Sigmoid colon (tissue), 7 donors: ENCODE results near the gene CLN3. TPM values are rescaled to one million over a fixed set of nuclear protein-coding genes. Genes with fewer than 3 reads are reported as not detected.

Experiments
- DNase-seq: peaks from one replicate; pipeline ENCODE4 v3.0.0-alpha.2; 2019
- H3K27ac ChIP-seq, 4 donors: fragments of 200-600 bp; sonication (generic); one replicate each; pipeline ENCODE4 v1.5.1; 2016 to 2019; ENCODE audit warnings: mild to moderate bottlenecking in 1 of 4
- H3K27me3 ChIP-seq, 3 donors: fragments of 200-600 bp; sonication (generic); one replicate each; pipeline ENCODE4 v1.5.1; 2019; ENCODE audit warnings: mild to moderate bottlenecking in 1 of 3
- H3K36me3 ChIP-seq, 4 donors: fragments of 200-600 bp; sonication (generic); one replicate each; pipeline ENCODE4 v1.5.1; 2016 to 2019
- H3K4me1 ChIP-seq, 4 donors: fragments of 200-600 bp; sonication (generic); one replicate each; pipeline ENCODE4 v1.5.1; 2017 to 2019
- H3K4me3 ChIP-seq, 4 donors: fragments of 200-600 bp; sonication (generic); one replicate each; pipeline ENCODE4 v1.5.1; 2017 to 2019; ENCODE audit warnings: mild to moderate bottlenecking in 2 of 4, moderate library complexity in 1 of 4
- H3K9me3 ChIP-seq, 4 donors: fragments of 200-600 bp in 3 of 4; sonication (generic) in 3 of 4; one replicate each; pipeline versions ENCODE4 v1.5.1 to v1.6.1; 2013 to 2019
- EP300 ChIP-seq, 4 donors: sonication (generic); formaldehyde crosslinking; IDR thresholded peaks; one replicate each; pipeline ENCODE4 v1.6.1; 2017; ENCODE audit warnings: antibody characterized with exemption in 4 of 4
- POLR2A ChIP-seq, 2 donors: fragments of 450-650 bp; IDR thresholded peaks; one replicate each; pipeline ENCODE4 v1.6.1; 2016; ENCODE audit warnings: antibody characterized with exemption in 2 of 2, mild to moderate bottlenecking in 2 of 2, moderate library complexity in 2 of 2
- POLR2AphosphoS5 ChIP-seq, 4 donors: sonication (generic); formaldehyde crosslinking; IDR thresholded peaks; one replicate each; pipeline ENCODE4 v1.6.1; 2017; ENCODE audit warnings: antibody characterized with exemption in 4 of 4
- WGBS, 2 donors: extraction: QIAGEN DNeasy Blood & Tissue Kit; methylation state at CpG; one replicate each; pipeline ENCODE4 v1.1.7; 2013; 5-methylcytosine and 5-hydroxymethylcytosine counted together
- intact Hi-C: fragments of 100-400 bp; cut with DNase I; formaldehyde crosslinking; loops from one replicate; pipeline ENCODE4 v1.15.1; 2023
- polyA plus RNA-seq, 3 donors: library from polyadenylated mRNA; stranded (reverse); fragments of 200-250 nt; gene quantifications; one replicate each; pipeline ENCODE4 v1.2.3, GENCODE V29; 2013
- total RNA-seq, 4 donors: library from RNA; depleted of rRNA; stranded (reverse); fragments of >200 nt; gene quantifications; one replicate each; pipeline ENCODE4 v1.1.0, GENCODE V29; 2016
- TF ChIP-seq, protein P1 (sequence below), 4 experiments: fragments of 450-650 bp in 3 of 4; fragments of 200-600 bp in 1 of 4; IDR thresholded peaks; one replicate each; pipeline ENCODE4 v1.5.1; 2016 to 2019; ENCODE audit warnings: antibody characterized with exemption in 4 of 4, mild to moderate bottlenecking in 3 of 4, moderate library complexity in 2 of 4
- donor health status: healthy with polysubstance abuse.
- donor health status: Bipolar disorder and iron deficiency.
- donor health status: healthy.

CLN3 gene
- total RNA-seq (10 to 100 TPM; 16.8 to 23.0 (median 17.9) TPM), polyA plus RNA-seq (100 to 1,000 TPM in 1 of 3 donors, 10 to 100 TPM in 2; 31.2 to 123 (median 53.6) TPM)

DNA sequence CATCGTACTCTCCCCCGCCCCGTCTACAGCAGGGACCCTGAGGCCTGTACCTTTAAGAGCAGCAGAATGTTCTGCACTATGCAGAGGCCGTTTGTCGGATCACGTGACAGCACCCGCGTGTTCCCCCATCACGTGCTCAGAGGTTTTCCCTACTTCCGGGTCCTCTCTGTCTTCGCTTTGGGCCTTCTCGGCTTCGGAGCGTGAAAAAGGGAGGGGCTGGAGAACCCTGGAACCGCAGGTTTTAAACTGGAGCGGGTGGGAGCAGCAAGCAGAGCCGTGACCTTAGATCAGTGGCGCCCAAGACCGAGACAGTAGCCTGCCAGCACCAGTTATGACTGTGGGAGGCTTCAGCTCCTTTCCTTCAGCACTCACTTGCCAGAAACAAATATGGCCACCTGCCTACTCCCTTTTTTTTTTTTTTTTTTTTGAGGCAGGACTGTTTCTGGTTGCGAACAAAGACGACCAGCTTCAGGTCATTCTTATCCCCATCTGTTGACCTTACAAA is at the start of gene CLN3:
Gene CLN3 (minus strand): TSS at position 105 of the 505 bp plus-strand sequence. CDS start 315 bp downstream, outside the sequence.
- peak within 1 kb of the TSS; percentile 92 to 93 (median 93) for H3K27ac ChIP-seq
- 0% methylated on average over 21 of the region's 21 CpGs for WGBS, 2 donors
- peak within 1 kb of the TSS; percentile 73 to 97 (median 82) for H3K4me3 ChIP-seq
- TF ChIP-seq EP300 (IDR thresholded peaks at IDR 0.05) (no peak), POLR2AphosphoS5 (IDR thresholded peaks at IDR 0.05) (peak; percentile 56 to 80 (median 60))
- TF ChIP-seq, protein P1, sequence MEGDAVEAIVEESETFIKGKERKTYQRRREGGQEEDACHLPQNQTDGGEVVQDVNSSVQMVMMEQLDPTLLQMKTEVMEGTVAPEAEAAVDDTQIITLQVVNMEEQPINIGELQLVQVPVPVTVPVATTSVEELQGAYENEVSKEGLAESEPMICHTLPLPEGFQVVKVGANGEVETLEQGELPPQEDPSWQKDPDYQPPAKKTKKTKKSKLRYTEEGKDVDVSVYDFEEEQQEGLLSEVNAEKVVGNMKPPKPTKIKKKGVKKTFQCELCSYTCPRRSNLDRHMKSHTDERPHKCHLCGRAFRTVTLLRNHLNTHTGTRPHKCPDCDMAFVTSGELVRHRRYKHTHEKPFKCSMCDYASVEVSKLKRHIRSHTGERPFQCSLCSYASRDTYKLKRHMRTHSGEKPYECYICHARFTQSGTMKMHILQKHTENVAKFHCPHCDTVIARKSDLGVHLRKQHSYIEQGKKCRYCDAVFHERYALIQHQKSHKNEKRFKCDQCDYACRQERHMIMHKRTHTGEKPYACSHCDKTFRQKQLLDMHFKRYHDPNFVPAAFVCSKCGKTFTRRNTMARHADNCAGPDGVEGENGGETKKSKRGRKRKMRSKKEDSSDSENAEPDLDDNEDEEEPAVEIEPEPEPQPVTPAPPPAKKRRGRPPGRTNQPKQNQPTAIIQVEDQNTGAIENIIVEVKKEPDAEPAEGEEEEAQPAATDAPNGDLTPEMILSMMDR (IDR thresholded peaks at IDR 0.05) = no peak
- no peaks in the 10 kb centered on the region for H3K9me3 ChIP-seq
- DNase-seq = peak; percentile 97
- H3K4me1 ChIP-seq = peaks cover 0 to 20% (median 13%) of the 10 kb centered on the region in 4 donors
- H3K27me3 ChIP-seq = no peaks in the 10 kb centered on the region
- peaks cover 0 to 30% (median 8%) of the 10 kb centered on the region in 4 donors for H3K36me3 ChIP-seq
- intact Hi-C loops = loop anchor here (1.0 to 2.0 kb wide), 2 partner anchors 47 to 62 kb away; partner anchors contain the start of gene NUPR1

- intact Hi-C loops = no loop called here
- Histone ChIP-seq H3K9me3 (no peaks in the 10 kb centered on the region), H3K4me1 (peaks cover 0 to 39% (median 27%) of the 10 kb centered on the region in 4 donors), H3K27ac (peak overlapping the region in 3 of 4 donors; percentile 87 to 97 (median 96)), H3K4me3 (no peak overlapping the region), H3K27me3 (no peaks in the 10 kb centered on the region), H3K36me3 (peaks cover 0 to 14% (median 5%) of the 10 kb centered on the region in 4 donors)
- TF ChIP-seq POLR2AphosphoS5 (IDR thresholded peaks at IDR 0.05) (no peak), EP300 (IDR thresholded peaks at IDR 0.05) (no peak), POLR2A (IDR thresholded peaks at IDR 0.05) (no peak)
- TF ChIP-seq, protein P1 (IDR thresholded peaks at IDR 0.05) = no peak
- WGBS, 2 donors = 83% methylated on average over 3 of the region's 3 CpGs
- no peak for DNase-seq
These were observed 48.5 kb upstream of the CLN3 start for GRCh38 chr16:28540346-28540745.

DNA sequence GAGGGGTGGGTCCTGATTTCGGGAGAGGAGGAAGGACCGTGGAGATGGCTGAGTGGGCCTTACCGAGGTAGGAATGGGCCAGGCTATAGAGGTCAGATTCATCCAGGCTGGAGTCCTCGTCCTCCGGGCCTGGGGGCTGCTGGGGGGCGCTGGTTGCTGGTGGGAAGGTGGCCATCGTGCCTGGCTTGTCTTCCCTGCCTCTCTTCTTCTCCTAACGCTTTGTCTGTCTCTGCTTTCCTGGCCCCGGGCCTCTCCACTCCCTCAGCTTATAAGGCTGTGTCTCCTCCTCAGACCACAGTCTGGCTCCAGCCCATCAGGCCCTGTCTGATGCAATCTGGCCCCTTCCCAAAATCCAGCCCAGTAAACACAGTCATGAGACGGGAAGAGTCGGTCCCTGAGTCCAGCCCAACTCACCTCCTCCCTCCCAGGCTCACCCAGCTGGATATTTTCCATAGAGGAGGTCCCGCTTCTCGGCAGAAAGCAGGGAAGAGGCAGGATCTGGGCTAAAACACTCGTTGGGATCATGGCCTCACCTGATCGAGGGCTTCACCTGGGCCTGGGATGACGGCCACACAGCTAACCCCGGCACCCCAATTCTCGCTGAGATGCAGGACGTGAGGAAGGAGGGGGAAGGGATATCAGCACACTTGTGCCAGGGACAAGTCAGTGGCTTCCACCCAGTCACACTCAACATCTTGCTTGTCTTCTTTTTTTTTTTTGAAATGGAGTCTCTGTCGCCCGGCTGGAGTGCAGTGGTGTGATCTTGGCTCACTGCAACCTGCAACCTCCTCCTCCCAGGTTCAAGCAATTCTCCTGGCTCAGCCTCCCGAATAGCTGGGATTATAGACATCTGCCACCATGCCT is 47.1 kb upstream of the CLN3 start, which contains the start of gene NUPR1:
Gene NUPR1 (minus strand): TSS at position 242 of the 864 bp plus-strand sequence. CDS start 67 bp downstream, at position 175.
- H3K4me1 ChIP-seq = peaks cover 0 to 51% (median 31%) of the 10 kb centered on the region in 4 donors
- H3K4me3 ChIP-seq = peak within 1 kb of the TSS; percentile 55 to 62 (median 57)
- intact Hi-C loops = loop anchor here (2.0 kb wide), 2 partner anchors 14 to 46 kb away; partner anchors contain the start of genes CLN3 and SGF29
- WGBS, 2 donors = 9 to 45% methylated on average over 22 of the region's 22 CpGs
- peak; percentile 100 for DNase-seq
- peak within 1 kb of the TSS; percentile 87 to 97 (median 94) for H3K27ac ChIP-seq
- peak in 2 of 4 donors; percentile 63 to 86 for TF ChIP-seq EP300 (IDR thresholded peaks at IDR 0.05)
- TF ChIP-seq POLR2A (IDR thresholded peaks at IDR 0.05) = peak; percentile 79 to 91
- TF ChIP-seq, protein P1 (IDR thresholded peaks at IDR 0.05) = no peak
- TF ChIP-seq POLR2AphosphoS5 (IDR thresholded peaks at IDR 0.05) = peak; percentile 95 to 96 (median 96)
- H3K9me3 ChIP-seq = no peaks in the 10 kb centered on the region
- H3K27me3 ChIP-seq = no peaks in the 10 kb centered on the region
- peaks cover 8 to 26% (median 15%) of the 10 kb centered on the region in 4 donors for H3K36me3 ChIP-seq

- peaks cover 0 to 56% (median 37%) of the 10 kb centered on the region in 4 donors for H3K4me1 ChIP-seq
- no peaks in the 10 kb centered on the region for H3K9me3 ChIP-seq
- no peak for DNase-seq
- H3K27me3 ChIP-seq = no peaks in the 10 kb centered on the region
- intact Hi-C loops = loop anchor here (2.0 kb wide), 2 partner anchors 15 to 45 kb away; partner anchors contain the start of genes CLN3 and SGF29
- peak overlapping the region; percentile 55 to 62 (median 57) for H3K4me3 ChIP-seq
- H3K27ac ChIP-seq = peak overlapping the region; percentile 87 to 97 (median 94)
- peaks cover 8 to 26% (median 15%) of the 10 kb centered on the region in 4 donors for H3K36me3 ChIP-seq
- TF ChIP-seq POLR2AphosphoS5 (IDR thresholded peaks at IDR 0.05) (no peak), EP300 (IDR thresholded peaks at IDR 0.05) (no peak), POLR2A (IDR thresholded peaks at IDR 0.05) (no peak)
- TF ChIP-seq, protein P1 (IDR thresholded peaks at IDR 0.05) = no peak
- 17 to 68% methylated on average over 13 of the region's 13 CpGs for WGBS, 2 donors
These were observed 46.3 kb upstream of the CLN3 start for GRCh38 chr16:28537964-28538732.
